CD4-positive, alpha-beta memory T cell (primary cell): ENCODE results near the gene AMIGO2. TPM values are rescaled to one million over a fixed set of nuclear protein-coding genes. Genes with fewer than 3 reads are reported as not detected.
"Not testable (repeated sequence)": the region's sequence is repeated elsewhere in the genome, so short reads cannot be mapped to it uniquely, and the experiment has no call there.

Experiments
- CTCF ChIA-PET: fragments of 350-600 bp; sonication (Branson Sonifier 250); formaldehyde crosslinking; loops from one replicate; lab custom pipeline; 2021; ENCODE audit warnings: inconsistent platforms; ENCODE audit not compliant: partially characterized antibody; lab: Charles Lee
- POLR2A ChIA-PET: fragments of 350-600 bp; sonication (Branson Sonifier 250); formaldehyde crosslinking; loops from one replicate; lab custom pipeline; 2021; ENCODE audit not compliant: partially characterized antibody; lab: Charles Lee
- DNase-seq, 5 donors: peaks; one replicate each; pipeline versions ENCODE4 v3.0.0 to v3.0.0-alpha.2; 2020 to 2022; ENCODE audit warnings: mixed read lengths in 1 of 5
- H3K27ac ChIP-seq: one replicate; pipeline ENCODE4 v1.7.0; 2013; ENCODE audit warnings: low read depth, low read length
- H3K27me3 ChIP-seq: 2 replicates; pipeline ENCODE4 v1.7.0; 2013; ENCODE audit warnings: mild to moderate bottlenecking, low read length, moderate library complexity; ENCODE audit not compliant: insufficient read depth
- H3K36me3 ChIP-seq: 2 replicates; pipeline ENCODE4 v1.7.0; 2013; ENCODE audit warnings: mild to moderate bottlenecking, low read length, moderate library complexity; ENCODE audit not compliant: insufficient read depth
- H3K4me1 ChIP-seq: 2 replicates; pipeline ENCODE4 v1.7.0; 2013; ENCODE audit warnings: mild to moderate bottlenecking, low read length, moderate library complexity; ENCODE audit not compliant: insufficient read depth
- H3K4me3 ChIP-seq, 2 donors: one replicate each; pipeline ENCODE4 v1.7.0; 2013; ENCODE audit warnings: low read length in 2 of 2, mild to moderate bottlenecking in 1 of 2
- H3K9me3 ChIP-seq, 2 donors: one replicate each; pipeline ENCODE4 v1.7.0; 2013; ENCODE audit warnings: low read length in 2 of 2, control low read depth in 1 of 2; ENCODE audit not compliant: control insufficient read depth in 1 of 2
- H3K27ac Mint-ChIP-seq, 7 donors: one replicate each; pipeline ENCODE4 v1.8.0; 2020 to 2021; ENCODE audit warnings: mixed read lengths in 7 of 7, mild to moderate bottlenecking in 6 of 7, inconsistent platforms in 3 of 7, moderate library complexity in 3 of 7
- H3K27me3 Mint-ChIP-seq, 2 donors: one replicate each; pipeline ENCODE4 v1.8.0; 2020 to 2021; ENCODE audit warnings: mixed read lengths in 2 of 2
- H3K36me3 Mint-ChIP-seq, 2 donors: one replicate each; pipeline ENCODE4 v1.8.0; 2020 to 2021; ENCODE audit warnings: mixed read lengths in 2 of 2, inconsistent platforms in 1 of 2, mild to moderate bottlenecking in 1 of 2
- H3K4me1 Mint-ChIP-seq, 4 donors: one replicate each; pipeline ENCODE4 v1.8.0; 2020 to 2021; ENCODE audit warnings: mixed read lengths in 4 of 4, mild to moderate bottlenecking in 1 of 4
- H3K4me3 Mint-ChIP-seq, 8 donors: one replicate each; pipeline ENCODE4 v1.8.0; 2020 to 2021; ENCODE audit warnings: mixed read lengths in 8 of 8, mild to moderate bottlenecking in 7 of 8, moderate library complexity in 6 of 8, inconsistent platforms in 3 of 8
- H3K9me3 Mint-ChIP-seq, 8 donors: one replicate each; pipeline ENCODE4 v1.8.0; 2020 to 2021; ENCODE audit warnings: mixed read lengths in 8 of 8, mild to moderate bottlenecking in 5 of 8, inconsistent platforms in 3 of 8, moderate library complexity in 1 of 8
- intact Hi-C: fragments of 100-400 bp; cut with micrococcal nuclease; formaldehyde crosslinking; loops from one replicate; pipeline ENCODE4 v1.15.1; 2023
- polyA plus RNA-seq, 2 donors: library from polyadenylated mRNA; unstranded; fragments of 300-500 nt; fragmentation: Illumina TruSeq; gene quantifications; one replicate each; pipeline ENCODE4 v1.2.3, GENCODE V29; 2021
- total RNA-seq, 2 experiments: library from RNA; stranded (reverse); gene quantifications; one replicate each; pipeline ENCODE4 v1.2.3, GENCODE V29; 2021

Gene AMIGO2
- total and polyA plus RNA-seq, 4 experiments from 2014 or later: 12.8 to 17.0 (median 14.1) TPM

DNA sequence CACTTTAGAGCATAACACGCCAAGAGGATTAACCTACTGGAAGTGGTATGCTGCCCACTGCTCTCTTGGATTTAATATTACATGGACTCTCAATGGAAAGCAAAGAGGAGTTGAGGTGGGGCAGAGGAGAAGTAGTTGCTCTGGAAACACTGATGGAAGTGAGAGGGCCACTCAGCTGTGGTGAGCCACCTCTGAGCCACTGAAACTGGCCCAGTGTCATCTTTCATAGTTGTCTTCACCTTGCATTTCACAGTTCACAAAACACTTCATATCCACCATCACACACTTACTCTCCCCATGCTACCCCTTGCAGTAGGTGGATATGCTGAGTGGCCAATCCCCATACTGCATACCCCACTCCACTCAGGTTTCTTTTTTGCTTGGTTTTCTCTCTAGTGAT lies 12.6 kb downstream of the AMIGO2 start:
- H3K9me3 Mint-ChIP-seq: no peaks in the 10 kb centered on the region
- no peak for DNase-seq
- H3K27me3 ChIP-seq: no peaks in the 10 kb centered on the region
- intact Hi-C loops: no loop called here
- H3K27ac ChIP-seq: no peak overlapping the region
- H3K36me3 Mint-ChIP-seq: no peaks in the 10 kb centered on the region
- no peaks in the 10 kb centered on the region for H3K36me3 ChIP-seq
- H3K9me3 ChIP-seq: no peaks in the 10 kb centered on the region
- H3K27ac Mint-ChIP-seq: peak overlapping the region in 1 of 7 donors; percentile 27
- H3K4me3 Mint-ChIP-seq: no peak overlapping the region
- peaks cover 0 to 1% (median 0%) of the 10 kb centered on the region in 4 donors for H3K4me1 Mint-ChIP-seq
- ChIA-PET CTCF (interaction anchor here (1.5 to 1.6 kb wide), 2 partner anchors 35 to 331 kb away, joined by 3 to 4 read pairs; no protein-coding TSS in a partner anchor), POLR2A (interaction anchor here (0.9 kb wide), 1 partner anchor 13 kb away, joined by 3 read pairs; the partner anchor contains the start of genes AMIGO2 and PCED1B)
- no peak overlapping the region for H3K4me3 ChIP-seq
- no peaks in the 10 kb centered on the region for H3K27me3 Mint-ChIP-seq
- H3K4me1 ChIP-seq: no peaks in the 10 kb centered on the region

DNA sequence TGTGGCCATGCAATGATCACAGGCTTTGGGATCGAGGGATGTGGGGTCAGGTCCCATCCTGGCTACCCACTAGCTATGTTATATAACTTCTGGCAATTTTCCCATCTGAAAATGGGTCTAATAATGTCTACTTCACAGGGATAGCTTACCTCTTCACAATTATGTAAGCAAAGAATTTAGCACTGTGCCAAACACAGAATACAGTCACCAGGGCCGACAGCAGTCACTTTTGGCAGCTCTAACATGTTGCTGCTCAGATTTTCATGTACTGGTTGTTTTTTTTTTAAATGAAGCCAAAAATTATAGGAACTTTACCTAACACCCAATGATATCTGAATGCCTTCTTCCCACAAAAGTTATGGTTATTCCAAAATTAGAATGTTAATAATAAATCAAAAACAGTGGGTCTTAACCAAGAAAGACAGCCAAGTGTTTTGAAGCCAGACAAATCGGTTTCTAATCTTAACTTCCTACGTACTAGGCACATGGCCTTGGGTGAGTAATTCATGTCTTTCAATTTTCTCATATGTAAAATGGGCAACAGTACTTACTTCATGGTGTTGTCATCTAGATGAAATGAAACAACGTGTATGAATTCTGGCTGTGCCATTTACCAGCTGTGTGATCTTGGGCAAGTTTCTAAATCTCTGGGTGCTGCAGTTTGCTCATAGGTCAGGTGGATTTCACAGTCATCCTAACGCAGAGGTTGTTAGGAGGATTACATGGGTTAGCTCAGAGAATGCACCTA lies 13.3 kb downstream of the AMIGO2 start:
- Histone ChIP-seq H3K36me3 (no peaks in the 10 kb centered on the region), H3K4me1 (no peaks in the 10 kb centered on the region), H3K27ac (no peak overlapping the region), H3K4me3 (no peak overlapping the region), H3K9me3 (no peaks in the 10 kb centered on the region), H3K27me3 (no peaks in the 10 kb centered on the region)
- Mint-ChIP-seq H3K4me3 (no peak overlapping the region), H3K27ac (peak overlapping the region in 1 of 7 donors; percentile 35), H3K27me3 (no peaks in the 10 kb centered on the region), H3K4me1 (peaks cover 0 to 1% (median 0%) of the 10 kb centered on the region in 4 donors), H3K36me3 (no peaks in the 10 kb centered on the region), H3K9me3 (no peaks in the 10 kb centered on the region)
- intact Hi-C loops: no loop called here
- no peak for DNase-seq
- CTCF ChIA-PET: interaction anchor here (0.9 to 1.5 kb wide), 3 partner anchors 12 to 331 kb away, joined by 3 to 4 read pairs (median 3); no protein-coding TSS in a partner anchor
- POLR2A ChIA-PET: no interaction called here

- Histone ChIP-seq H3K9me3 (no peaks in the 10 kb centered on the region), H3K36me3 (no peaks in the 10 kb centered on the region), H3K27me3 (no peaks in the 10 kb centered on the region), H3K4me1 (no peaks in the 10 kb centered on the region), H3K4me3 (no peak overlapping the region), H3K27ac (no peak overlapping the region)
- no peak overlapping the region for H3K4me3 Mint-ChIP-seq
- H3K27me3 Mint-ChIP-seq: no peaks in the 10 kb centered on the region
- no peak for DNase-seq
- ChIA-PET POLR2A (no interaction called here), CTCF (interaction anchor here (1.0 to 1.5 kb wide), 2 partner anchors 13 to 332 kb away, joined by 3 to 4 read pairs; no protein-coding TSS in a partner anchor)
- H3K36me3 Mint-ChIP-seq: no peaks in the 10 kb centered on the region
- no peak overlapping the region for H3K27ac Mint-ChIP-seq
- no peaks in the 10 kb centered on the region for H3K4me1 Mint-ChIP-seq
- intact Hi-C loops: no loop called here
- H3K9me3 Mint-ChIP-seq: peaks cover 0 to 4% (median under 1%) of the 10 kb centered on the region in 8 donors
Observed at GRCh38 chr12:47065546-47065945, 14.2 kb downstream of the AMIGO2 start.

DNA sequence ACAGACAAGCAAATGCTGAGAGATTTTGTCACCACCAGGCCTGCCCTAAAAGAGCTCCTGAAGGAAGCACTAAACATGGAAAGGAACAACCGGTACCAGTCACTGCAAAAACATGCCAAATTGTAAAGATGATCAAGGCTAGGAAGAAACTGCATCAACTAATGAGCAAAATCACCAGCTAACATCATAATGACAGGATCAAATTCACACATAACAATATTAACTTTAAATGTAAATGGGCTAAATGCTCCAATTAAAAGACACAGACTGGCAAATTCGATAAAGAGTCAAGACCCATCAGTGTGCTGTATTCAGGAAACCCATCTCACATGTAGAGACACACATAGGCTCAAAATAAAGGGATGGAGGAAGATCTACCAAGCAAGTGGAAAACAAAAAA lies 21.1 kb downstream of the AMIGO2 start:
- DNase-seq, H3K4me3 Mint-ChIP-seq, H3K27me3 ChIP-seq, H3K27ac ChIP-seq, H3K4me1 Mint-ChIP-seq, H3K9me3 ChIP-seq, H3K36me3 Mint-ChIP-seq, POLR2A ChIA-PET, intact Hi-C loops, H3K36me3 ChIP-seq, H3K27me3 Mint-ChIP-seq, H3K4me1 ChIP-seq, H3K27ac Mint-ChIP-seq, H3K4me3 ChIP-seq: not testable (repeated sequence)
- CTCF ChIA-PET: interaction anchor here (1.0 kb wide), 1 partner anchor 13 kb away, joined by 3 read pairs; no protein-coding TSS in a partner anchor
- H3K9me3 Mint-ChIP-seq: peaks cover 0 to 19% (median 7%) of the 10 kb centered on the region in 8 donors

DNA sequence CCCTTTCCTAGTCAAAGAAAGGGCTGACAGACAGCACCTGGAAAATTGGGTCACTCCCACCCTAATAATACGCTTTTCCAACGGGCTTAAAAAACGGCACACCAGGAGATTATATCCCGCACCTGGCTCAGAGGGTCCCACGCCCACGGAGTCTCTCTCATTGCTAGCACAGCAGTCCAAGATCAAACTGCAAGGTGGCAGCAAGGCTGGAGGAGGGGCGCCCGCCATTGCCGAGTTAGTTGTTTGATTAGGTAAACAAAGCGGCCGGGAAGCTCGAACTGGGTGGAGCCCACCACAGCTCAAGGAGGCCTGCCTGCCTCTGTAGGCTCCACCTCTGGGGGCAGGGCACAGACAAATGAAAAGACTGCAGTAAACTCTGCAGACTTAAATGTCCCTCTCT lies 22.8 kb downstream of the AMIGO2 start:
- POLR2A ChIA-PET, H3K36me3 Mint-ChIP-seq, H3K4me1 Mint-ChIP-seq, H3K9me3 ChIP-seq, H3K4me3 ChIP-seq, H3K4me1 ChIP-seq, H3K27ac Mint-ChIP-seq, intact Hi-C loops, H3K36me3 ChIP-seq, H3K4me3 Mint-ChIP-seq, H3K27me3 Mint-ChIP-seq, CTCF ChIA-PET, H3K27me3 ChIP-seq, H3K27ac ChIP-seq, DNase-seq: not testable (repeated sequence)
- peaks cover under 1 to 26% (median 10%) of the 10 kb centered on the region in 8 donors for H3K9me3 Mint-ChIP-seq

DNA sequence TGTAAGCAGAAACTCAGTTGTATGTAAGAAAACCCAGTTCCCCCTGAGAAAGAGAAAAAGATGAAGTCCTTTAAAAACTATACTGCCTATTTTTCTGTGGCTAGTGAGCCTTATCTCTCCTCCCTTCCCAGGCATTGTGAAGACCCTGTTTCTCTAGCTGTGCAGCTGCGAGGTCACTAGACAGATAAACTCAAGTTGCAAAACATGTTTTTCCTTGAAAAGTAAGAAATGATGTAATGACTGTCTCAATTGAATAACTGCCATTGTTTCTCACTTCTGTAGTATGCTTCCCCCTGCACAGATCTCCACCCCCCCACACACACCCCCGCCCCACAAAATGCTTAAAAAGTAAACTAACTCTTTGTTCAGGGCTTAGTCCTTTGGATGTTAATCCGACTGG lies 23.9 kb downstream of the AMIGO2 start:
- H3K4me3 ChIP-seq, intact Hi-C loops, H3K27ac Mint-ChIP-seq, H3K4me1 ChIP-seq, H3K27me3 Mint-ChIP-seq, H3K27ac ChIP-seq, POLR2A ChIA-PET, DNase-seq, H3K27me3 ChIP-seq, H3K36me3 ChIP-seq, H3K4me3 Mint-ChIP-seq, CTCF ChIA-PET, H3K9me3 ChIP-seq, H3K4me1 Mint-ChIP-seq: not testable (repeated sequence)
- Mint-ChIP-seq H3K36me3 (peaks cover 6 to 15% of the 10 kb centered on the region in 2 donors), H3K9me3 (peaks cover 4 to 34% (median 16%) of the 10 kb centered on the region in 8 donors)

- Histone ChIP-seq H3K4me1 (no peaks in the 10 kb centered on the region), H3K4me3 (no peak overlapping the region), H3K36me3 (no peaks in the 10 kb centered on the region), H3K27ac (no peak overlapping the region), H3K27me3 (no peaks in the 10 kb centered on the region), H3K9me3 (peaks cover 0 to 6% of the 10 kb centered on the region in 2 donors)
- H3K4me3 Mint-ChIP-seq: no peak overlapping the region
- peaks cover 6 to 20% of the 10 kb centered on the region in 2 donors for H3K36me3 Mint-ChIP-seq
- H3K27ac Mint-ChIP-seq: no peak overlapping the region
- H3K9me3 Mint-ChIP-seq: peaks cover 5 to 35% (median 20%) of the 10 kb centered on the region in 8 donors
- intact Hi-C loops: no loop called here
- POLR2A ChIA-PET: no interaction called here
- CTCF ChIA-PET: interaction anchor here (2.0 kb wide), 1 partner anchor 22 kb away, joined by 10 read pairs; no protein-coding TSS in a partner anchor
- DNase-seq: no peak
- no peaks in the 10 kb centered on the region for H3K4me1 Mint-ChIP-seq
- H3K27me3 Mint-ChIP-seq: no peaks in the 10 kb centered on the region
Observed at GRCh38 chr12:47054659-47055058, 25.1 kb downstream of the AMIGO2 start.
